Activated CD4-positive, alpha-beta T cell treated with anti-CD3 and anti-CD28 coated beads, Interleukin-2, Interleukin-6, amounts not matched to agents 100 ng/mL and 50 ng/mL, durations not matched to agents 16 hours and 8 hours (primary cell): ENCODE measurements around the gene MDP1.

Source experiments
- DNase-seq: peaks from one replicate; pipeline ENCODE4 v3.0.0-alpha.2; 2020

MDP1 gene

GRCh38 chr14:24196071-24197055 lies 19.5 kb downstream of the MDP1 start:
- DNase-seq: no peak

- peak; percentile 92 for DNase-seq
Measured at GRCh38 chr14:24195186-24196070, 20.4 kb downstream of the MDP1 start, which contains the start of gene TM9SF1. Gene TM9SF1 (minus strand): TSS chr14:24195441. CDS start chr14:24195019, 422 bp downstream.

- DNase-seq: no peak
Measured at GRCh38 chr14:24194873-24195185, 21.0 kb downstream of the MDP1 start.

GRCh38 chr14:24194186-24194872 lies 21.5 kb downstream of the MDP1 start:
- no peak for DNase-seq

DNA sequence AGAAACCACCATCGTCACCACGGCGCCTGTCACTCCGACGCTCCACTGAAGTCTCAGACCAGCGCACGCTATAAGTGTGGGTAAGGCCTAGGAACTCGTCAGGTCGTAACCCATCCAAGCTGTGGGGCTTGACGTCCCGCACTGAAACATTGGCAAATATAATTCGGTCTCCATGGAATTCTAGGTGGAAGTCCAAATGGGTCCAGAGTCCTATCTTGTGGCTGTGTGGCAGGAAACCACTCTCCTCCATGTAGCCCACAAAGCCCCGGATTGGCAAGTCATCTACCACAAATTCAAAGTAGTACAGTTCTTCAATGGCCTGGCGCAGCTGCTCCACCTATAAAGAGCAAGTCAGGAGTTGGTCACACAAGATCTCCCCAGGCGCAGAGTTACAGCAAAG lies 22.9 kb downstream of the MDP1 start:
- DNase-seq: no peak

- no peak for DNase-seq
Measured at GRCh38 chr14:24190416-24190815, 25.4 kb downstream of the MDP1 start.

- DNase-seq: no peak
Measured at GRCh38 chr14:24189460-24189859, 26.4 kb downstream of the MDP1 start.

- no peak for DNase-seq
Measured at GRCh38 chr14:24189059-24189375, 26.8 kb downstream of the MDP1 start.

GRCh38 chr14:24188251-24189058 lies 27.4 kb downstream of the MDP1 start, which contains the start of gene IPO4:
Gene IPO4 (minus strand): TSS chr14:24188816. CDS start chr14:24188787, 29 bp downstream.
- DNase-seq: peak; percentile 97

DNA sequence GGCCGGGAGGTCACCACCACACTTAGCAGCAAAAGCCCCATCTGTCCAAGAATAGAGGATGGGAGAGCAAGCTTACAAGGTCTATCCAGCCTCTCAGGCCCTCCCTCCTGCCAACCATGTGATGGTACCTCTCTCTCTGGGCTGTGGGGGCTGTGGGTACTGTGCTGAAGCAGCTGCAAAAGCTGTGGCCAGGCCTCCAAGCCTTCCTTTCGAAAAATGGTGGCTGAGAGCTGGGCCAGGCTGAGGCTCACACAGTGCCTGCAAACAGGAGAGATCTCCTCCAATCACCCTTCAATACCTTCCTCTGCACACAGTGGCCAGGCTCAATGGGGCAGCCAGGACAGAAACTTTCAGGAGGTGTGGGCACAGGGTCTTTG lies 28.3 kb downstream of the MDP1 start:
- no peak for DNase-seq

DNA sequence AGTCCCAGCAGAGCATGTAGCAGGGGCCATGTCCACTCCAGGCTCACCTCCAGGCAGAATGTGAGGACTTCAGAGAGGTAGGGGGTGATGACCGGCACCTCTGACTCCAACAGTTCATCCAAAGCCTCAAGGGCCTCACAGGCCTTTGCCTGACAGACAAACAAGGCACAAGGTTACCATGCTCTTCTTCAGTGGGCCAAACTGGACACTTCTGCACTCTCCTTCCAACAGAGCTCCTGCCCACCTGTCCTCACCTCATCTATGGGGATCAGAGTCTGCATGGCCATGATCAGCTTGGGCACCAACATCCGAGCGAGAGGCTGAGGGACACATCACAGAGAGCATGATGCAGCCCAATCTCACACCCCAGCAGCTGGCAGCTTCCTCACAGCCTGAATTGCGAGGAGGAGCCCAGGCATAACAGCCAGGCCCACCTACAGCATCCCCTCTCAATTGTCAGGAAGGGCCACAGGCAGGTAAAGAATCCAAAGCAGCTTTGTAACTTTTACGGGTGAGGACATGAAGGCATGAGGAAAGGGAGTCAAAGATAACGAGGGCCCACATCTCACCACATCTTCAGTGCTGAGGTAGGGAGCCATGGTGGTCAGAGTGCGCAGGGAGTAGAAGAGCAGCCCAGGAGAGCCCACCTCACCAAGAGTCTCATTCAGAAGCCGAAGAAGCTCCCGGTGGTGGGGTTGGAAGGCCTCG lies 28.9 kb downstream of the MDP1 start:
- no peak for DNase-seq

DNA sequence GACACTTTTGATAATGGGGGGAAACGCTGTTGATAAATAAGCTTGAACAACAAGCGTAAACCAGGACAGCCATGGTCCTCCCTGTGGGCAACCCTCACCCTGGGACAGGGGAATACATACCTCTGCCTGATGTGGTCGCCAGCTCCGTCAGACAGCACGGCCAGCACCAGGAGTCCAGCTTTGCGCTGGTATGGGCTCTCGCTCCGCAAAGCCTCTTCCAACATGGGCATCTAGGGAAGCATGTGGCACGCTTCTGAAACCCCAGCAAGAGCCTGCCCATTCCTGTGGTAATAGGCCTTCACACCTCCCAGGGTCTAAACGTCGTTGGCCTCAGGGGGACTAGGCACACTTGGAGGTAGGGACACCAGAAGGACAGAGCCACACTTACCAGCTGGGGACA lies 30.1 kb downstream of the MDP1 start:
- no peak for DNase-seq

GRCh38 chr14:24185026-24185425 lies 30.8 kb downstream of the MDP1 start:
- no peak for DNase-seq

DNA sequence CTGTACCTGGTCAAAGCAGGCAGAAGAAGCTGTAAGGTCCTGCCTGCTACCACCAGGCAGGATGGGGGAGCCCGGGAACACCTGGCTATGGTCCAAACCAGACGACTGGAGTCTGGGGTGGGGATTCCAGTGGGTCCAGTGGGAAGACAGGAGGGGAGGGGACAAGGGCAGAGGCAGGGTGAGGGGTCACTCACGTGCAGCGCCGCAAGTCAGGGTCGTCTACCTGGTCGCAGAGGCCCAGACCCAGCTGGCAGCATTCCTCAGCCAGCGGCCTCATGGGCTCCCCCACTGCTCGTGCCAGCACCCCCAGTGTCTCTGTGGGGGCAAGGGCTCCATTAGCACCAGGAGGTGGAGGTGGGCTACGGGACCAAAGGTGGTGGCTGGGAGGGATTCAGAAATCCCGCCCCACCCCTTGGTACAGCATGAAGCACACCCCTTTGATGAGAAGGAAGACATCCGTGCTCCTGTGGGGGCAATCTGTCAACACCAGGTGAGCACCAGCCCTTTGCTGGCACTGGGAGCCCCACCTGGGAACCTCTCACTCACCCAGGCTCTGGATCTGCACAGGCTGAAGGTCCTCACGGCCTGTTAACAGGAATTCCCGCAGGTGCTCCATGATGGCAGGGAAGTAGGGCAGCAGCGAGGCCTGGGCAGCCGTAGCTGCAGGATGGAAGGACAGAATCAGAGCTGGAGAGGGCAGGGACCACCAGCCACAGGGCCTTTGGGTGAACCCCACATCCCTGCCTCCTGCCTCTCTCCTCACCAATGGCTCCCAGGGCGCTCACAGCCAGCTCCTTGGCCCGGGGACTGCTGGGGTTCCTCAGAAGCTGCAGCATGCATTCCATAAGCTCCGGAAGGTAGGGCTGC lies 31.5 kb downstream of the MDP1 start:
- no peak for DNase-seq

- DNase-seq: no peak
Measured at GRCh38 chr14:24183014-24183481, 32.8 kb downstream of the MDP1 start.

GRCh38 chr14:24182110-24182882 lies 33.6 kb downstream of the MDP1 start:
- no peak for DNase-seq

DNA sequence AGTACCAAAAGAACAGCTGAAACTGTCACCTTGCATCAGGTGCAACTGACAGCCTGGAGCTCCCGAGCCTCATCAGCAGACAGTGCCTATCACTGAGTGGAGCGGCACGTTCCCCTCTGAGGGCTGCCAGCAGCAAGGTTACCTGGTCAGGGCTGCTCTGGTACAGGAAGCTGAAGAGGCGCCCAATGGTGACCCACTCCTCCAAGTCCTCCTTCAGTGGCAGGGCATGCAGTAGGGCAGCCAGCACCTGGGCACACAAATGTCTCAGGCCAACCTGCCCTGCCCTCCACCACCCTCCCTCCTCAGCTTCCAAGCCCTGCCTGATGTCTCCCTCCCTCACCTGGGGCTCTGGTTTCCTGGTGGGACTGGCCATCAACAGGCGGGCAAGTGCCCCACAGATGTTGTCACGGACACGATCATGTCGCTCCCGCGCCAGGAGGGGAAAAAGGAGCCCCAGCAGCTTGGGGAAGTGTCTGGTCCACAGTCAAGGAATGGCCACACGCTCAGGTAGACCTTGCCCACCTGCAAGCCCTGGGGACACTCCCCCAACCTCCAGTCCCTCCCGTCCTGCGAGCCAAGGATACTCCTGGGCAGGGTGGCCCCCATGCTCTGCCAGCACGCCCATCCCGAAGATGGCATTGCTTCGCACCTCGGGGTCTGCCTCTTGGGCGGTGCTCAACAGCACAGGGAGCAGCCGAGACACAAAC lies 34.3 kb downstream of the MDP1 start:
- DNase-seq: no peak

DNA sequence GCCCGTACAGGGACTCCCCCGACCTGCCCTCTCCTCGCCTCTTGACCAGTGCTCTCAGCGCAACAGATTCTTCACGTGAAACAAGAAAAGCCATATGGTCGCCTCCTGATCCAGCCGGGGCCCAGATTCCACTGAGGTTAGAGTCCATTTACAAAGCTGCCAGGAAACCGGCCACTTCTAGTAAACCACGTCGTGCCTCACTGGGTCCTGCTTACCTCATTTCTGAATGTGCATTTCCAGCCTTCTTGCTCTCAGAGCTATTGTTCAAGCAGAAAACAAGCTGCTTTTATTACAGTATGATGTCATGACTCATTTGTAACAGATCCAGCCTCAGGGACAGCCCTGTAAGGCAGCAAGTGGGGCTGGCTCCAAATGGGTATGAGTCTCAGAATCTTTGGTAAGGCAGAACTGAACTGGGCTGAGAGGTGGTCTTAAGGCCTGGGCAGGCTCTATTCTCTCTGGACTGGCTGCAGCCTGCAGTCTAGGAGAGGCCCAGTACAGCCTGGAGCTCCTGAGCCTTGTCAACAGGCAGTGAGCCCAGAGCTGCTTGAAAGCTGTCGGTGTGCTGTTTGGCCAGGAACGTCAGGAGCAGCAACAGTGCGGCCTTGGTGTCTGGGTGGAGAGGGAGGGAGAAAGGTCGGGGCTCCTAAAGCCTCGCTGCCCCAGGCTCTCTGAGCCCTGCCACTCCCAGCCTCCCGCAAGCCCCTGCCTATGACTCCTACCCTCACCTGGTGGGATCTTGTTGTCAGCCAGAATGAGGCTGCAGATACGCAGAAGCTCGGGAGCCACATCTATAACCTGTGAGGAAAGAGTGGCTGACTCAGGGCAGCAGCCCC lies 35.7 kb downstream of the MDP1 start:
- DNase-seq: no peak
